K562 (cell line): ENCODE results near the gene STK11. TPM values are rescaled to one million over a fixed set of nuclear protein-coding genes. Genes with fewer than 3 reads are reported as not detected.
A peak's percentile ranks its signal among the peaks of the same experiment; 100 is the strongest.

ENCODE experiments used
- ATF6 ChIP-seq: sonication (generic); formaldehyde crosslinking; IDR thresholded peaks from 2 replicates; pipeline ENCODE4 v1.4.0; 2020; ENCODE audit warnings: mild to moderate bottlenecking, missing genetic modification reagents
- ATF7 ChIP-seq: fragments of 450-650 bp; IDR thresholded peaks from 2 replicates; pipeline ENCODE4 v1.7.1; 2014; ENCODE audit warnings: mild to moderate bottlenecking, moderate library complexity
- BACH1 ChIP-seq: fragments of 200-800 bp; sonication (Bioruptor generic); IDR thresholded peaks from 2 replicates; pipeline ENCODE4 v1.6.1; 2016; ENCODE audit warnings: missing genetic modification characterization, missing compliant biosample characterization
- CREB1 ChIP-seq, 2 experiments: sonication (generic) in 1 of 2; formaldehyde crosslinking in 1 of 2; IDR thresholded peaks; 2 replicates each; pipeline versions ENCODE4 v1.6.1 to v1.8.0; 2012 to 2022; ENCODE audit warnings: inconsistent platforms in 1 of 2, mild to moderate bottlenecking in 1 of 2, missing genetic modification reagents in 1 of 2, moderate library complexity in 1 of 2
- DACH1 ChIP-seq: fragments of 450-650 bp; IDR thresholded peaks from 2 replicates; pipeline ENCODE4 v1.6.1; 2018; ENCODE audit not compliant: partially characterized antibody
- HMGXB4 ChIP-seq: sonication (generic); formaldehyde crosslinking; IDR thresholded peaks from 2 replicates; pipeline ENCODE4 v1.8.1; 2023; ENCODE audit warnings: mild to moderate bottlenecking, missing genetic modification reagents
- HOMEZ ChIP-seq: fragments of 250-450 bp; sonication (Bioruptor Pico); IDR thresholded peaks from 2 replicates; pipeline ENCODE4 v1.4.0; 2020; ENCODE audit warnings: mild to moderate bottlenecking, moderate library complexity
- NKRF ChIP-seq: fragments of 450-650 bp; IDR thresholded peaks from 2 replicates; pipeline ENCODE4 v1.6.1; 2016; ENCODE audit warnings: borderline replicate concordance
- SIN3A ChIP-seq, 2 experiments: fragments of 150-350 bp in 1 of 2; IDR thresholded peaks; 2 replicates each; pipeline ENCODE4 v1.6.1; 2011 to 2016; ENCODE audit warnings: borderline replicate concordance in 2 of 2, low read depth in 2 of 2, low read length in 2 of 2, mild to moderate bottlenecking in 2 of 2, moderate library complexity in 2 of 2; ENCODE audit not compliant: control insufficient read depth in 1 of 2
- TEAD1 ChIP-seq, 2 experiments: fragments of 450-650 bp in 1 of 2; sonication (generic) in 1 of 2; formaldehyde crosslinking; IDR thresholded peaks; 2 replicates each; pipeline versions ENCODE4 v1.4.0 to v1.8.0; 2020 to 2022; ENCODE audit warnings: mild to moderate bottlenecking in 2 of 2, missing genetic modification reagents in 1 of 2
- U2AF2 ChIP-seq: fragments of 200-400 bp; formaldehyde crosslinking; optimal IDR thresholded peaks from 2 replicates; pipeline ENCODE3; 2017; ENCODE audit warnings: low read depth, mild to moderate bottlenecking, low read length
- YBX1 ChIP-seq: fragments of 450-650 bp; IDR thresholded peaks from 2 replicates; pipeline ENCODE4 v1.7.1; 2016; ENCODE audit warnings: mild to moderate bottlenecking
- ZFP1 ChIP-seq: fragments of 450-650 bp; formaldehyde crosslinking; IDR thresholded peaks from 2 replicates; pipeline ENCODE4 v1.4.0; 2020; ENCODE audit warnings: mild to moderate bottlenecking, mixed read lengths
- ZHX1 ChIP-seq: fragments of 150-350 bp; conservative IDR thresholded peaks from 2 replicates; pipeline ENCODE4 v1.6.1; 2014; ENCODE audit warnings: low read length
- ZNF311 ChIP-seq: fragments of 250-450 bp; sonication (Bioruptor Pico); IDR thresholded peaks from 2 replicates; pipeline ENCODE4 v1.4.0; 2020; ENCODE audit warnings: mild to moderate bottlenecking, moderate library complexity
- ZNF324 ChIP-seq: fragments of 250-450 bp; sonication (Bioruptor Pico); IDR thresholded peaks from 2 replicates; pipeline ENCODE4 v1.4.0; 2020; ENCODE audit warnings: mild to moderate bottlenecking
- polyA plus RNA-seq, 8 experiments: library from polyadenylated mRNA; depleted of rRNA in 4 of 8; stranded (reverse) in 5 of 8; unstranded in 3 of 8; fragments of >200 nt; fragmentation: Nextera tagmentation in 2 of 8; fragmentation: Illumina TruSeq in 1 of 8; extraction: Ambion mirVana in 2 of 8; extraction: Trizol in 1 of 8; gene quantifications; 2 replicates each; pipeline versions ENCODE4 v1.2.1 to v1.2.3, GENCODE V29; 2011 to 2014; ENCODE audit warnings: inconsistent platforms in 1 of 8, missing spikeins in 1 of 8
- total RNA-seq, 7 experiments: library from RNA; depleted of rRNA in 6 of 7; stranded (reverse); fragments of >200 nt in 6 of 7; fragmentation: Illumina TruSeq in 2 of 7; extraction: Trizol in 2 of 7; gene quantifications; 2 replicates each; pipeline versions ENCODE4 v1.2.1 to v1.2.3, GENCODE V29; 2011 to 2021; ENCODE audit warnings: low replicate concordance in 1 of 7

STK11 gene
- total and polyA plus RNA-seq, 9 of the 15 experiments (the other 6 are each of a cell fraction or from before 2014, with no cell fraction given), result 0.15 to 96.5 (median 31.7) TPM

- TF ChIP-seq BACH1 (tag), result no peak
- peak; percentile 51; the same call in 1 of the 2 replicates for TF ChIP-seq ATF7
- TF ChIP-seq HMGXB4, result no peak
- TF ChIP-seq DACH1, result no peak
- no peak for TF ChIP-seq HOMEZ
- no peak for TF ChIP-seq U2AF2
- TF ChIP-seq NKRF, result peak; percentile 35; the same call in 1 of the 2 replicates
- no peak for TF ChIP-seq CREB1 (IDR thresholded peaks at IDR 0.05)
- TF ChIP-seq CREB1 (CRISPR knock-in tag; IDR thresholded peaks at IDR 0.05), result no peak; the same call in 1 of the 2 replicates
- TF ChIP-seq YBX1, result no peak
- no peak for TF ChIP-seq ZHX1
- TF ChIP-seq ZFP1, result no peak
- TF ChIP-seq ZNF324 (CRISPR knock-in tag), result no peak
- peak; percentile 11 to 34; a peak in 1 of 4 replicates for TF ChIP-seq SIN3A (IDR thresholded peaks at IDR 0.05; ENCODE audit: borderline replicate concordance in 2 of 2, control insufficient read depth in 1 of 2, low read depth in 2 of 2, low read length in 2 of 2)
- no peak for TF ChIP-seq TEAD1 (CRISPR knock-in tag; IDR thresholded peaks at IDR 0.05)
- no peak for TF ChIP-seq ATF6 (CRISPR knock-in tag)
- TF ChIP-seq ZNF311 (CRISPR knock-in tag), result no peak; the same call in 1 of the 2 replicates
These were observed 53.8 kb downstream of the STK11 start (continued) for GRCh38 chr19:1259206-1259875.
